Bronchial epithelial cell (primary cell): ENCODE results near the gene LRIT2. TPM values are rescaled to one million over a fixed set of nuclear protein-coding genes. Genes with fewer than 3 reads are reported as not detected.
A peak's percentile ranks its signal among the peaks of the same experiment; 100 is the strongest.
"Not testable (repeated sequence)": the region's sequence is repeated elsewhere in the genome, so short reads cannot be mapped to it uniquely, and the experiment has no call there.

ENCODE experiments used
- DNase-seq: peaks from one replicate; pipeline ENCODE4 v3.0.0-alpha.2; 2010; ENCODE audit warnings: low read depth
- FAIRE-seq: peaks from 2 replicates; lab custom pipeline; 2011; peaks lifted over from hg19 to GRCh38; lab: Jason Lieb, UNC
- H3K27me3 ChIP-seq: 2 replicates; pipeline ENCODE4 v1.5.1; 2011; ENCODE audit warnings: low read length; ENCODE audit not compliant: control insufficient read depth, insufficient read depth
- H3K36me3 ChIP-seq: 2 replicates; pipeline ENCODE4 v1.5.1; 2011; ENCODE audit warnings: low read length; ENCODE audit not compliant: control insufficient read depth, insufficient read depth
- H3K4me3 ChIP-seq: 2 replicates; pipeline ENCODE4 v1.5.1; 2011; ENCODE audit warnings: mild to moderate bottlenecking, low read depth, low read length, control low read depth
- CTCF ChIP-seq: IDR thresholded peaks from 2 replicates; pipeline ENCODE4 v1.5.1; 2011; ENCODE audit warnings: mild to moderate bottlenecking, moderate library complexity, low read length, control low read depth, inconsistent platforms; ENCODE audit not compliant: insufficient read depth, severe bottlenecking
- total RNA-seq: library from RNA; depleted of rRNA; stranded (reverse); fragments of >200 nt; gene quantifications from 2 replicates; pipeline ENCODE4 v1.2.1, GENCODE V29; 2014

LRIT2 gene
- total RNA-seq, 1 donor from 2014 or later = not detected

GRCh38 chr10:84172467-84173356 is 52.6 kb downstream of the LRIT2 start:
- no peak overlapping the region for H3K4me3 ChIP-seq
- H3K27me3 ChIP-seq = no peaks in the 10 kb centered on the region
- no peak for TF ChIP-seq CTCF
- DNase-seq (no peak), FAIRE-seq (no peak)
- no peaks in the 10 kb centered on the region for H3K36me3 ChIP-seq

- H3K36me3 ChIP-seq, H3K27me3 ChIP-seq, FAIRE-seq: not testable (repeated sequence)
- peak overlapping the region; percentile 13 for H3K4me3 ChIP-seq
- DNase-seq = peak; percentile 69
Measured at GRCh38 chr10:84171700-84172466, 53.5 kb downstream of the LRIT2 start.

GRCh38 chr10:84171237-84171636 is 54.1 kb downstream of the LRIT2 start:
- not testable (repeated sequence) for DNase-seq, H3K27me3 ChIP-seq, H3K36me3 ChIP-seq, FAIRE-seq
- peak overlapping the region; percentile 13 for H3K4me3 ChIP-seq

Other genes with a start within 250 kb of the LRIT2 start
- 415 and 431 TPM in 2 replicates for gene GHITM, start 86.0 kb downstream of the LRIT2 start, total RNA-seq
- gene GPR15LG, start 51.7 kb downstream of the LRIT2 start, total RNA-seq = 0.53 and 2.6 TPM in 2 replicates
- 0.53 and 0.90 TPM in 2 replicates for gene CDHR1, start 31.0 kb downstream of the LRIT2 start, total RNA-seq
- not detected in 2 replicates for gene LRIT1, start 16.0 kb upstream of the LRIT2 start, total RNA-seq
- not detected in 2 replicates for gene RGR, start 19.5 kb upstream of the LRIT2 start, total RNA-seq
- gene CCSER2, start 103.0 kb upstream of the LRIT2 start, total RNA-seq = 22.4 and 25.2 TPM in 2 replicates